ENCODE results near the gene POTEG. TPM values are rescaled to one million over a fixed set of nuclear protein-coding genes. Genes with fewer than 3 reads are reported as not detected.
"Not testable (repeated sequence)": the region's sequence is repeated elsewhere in the genome, so short reads cannot be mapped to it uniquely, and the experiment has no call there.

The POTEG gene
- total and polyA plus RNA-seq, 2 experiments from 2014 or later = not detected

GRCh38 chr14:19360937-19361635 lies 73.1 kb downstream of the POTEG start:
- H3K36me3 ChIP-seq; H3K4me3 ChIP-seq; H3K27ac ChIP-seq; H3K9me3 ChIP-seq (ENCODE audit: low read depth); H3K27me3 ChIP-seq; H3K4me1 ChIP-seq (ENCODE audit: low read depth); DNase-seq (ENCODE audit: low read depth in 1 of 2, low spot score in 1 of 2): not testable (repeated sequence)
